Stimulated activated CD8-positive, alpha-beta memory T cell treated with anti-CD3 and anti-CD28 coated beads, Interleukin-12 subunit alpha, Interleukin-12 subunit beta, amount 100 ng/mL, for 4 hours (primary cell): Measurements from ENCODE around the gene MCRIP1.
A peak's percentile ranks its signal among the peaks of the same experiment; 100 is the strongest.
"Not testable (repeated sequence)": the region's sequence is repeated elsewhere in the genome, so short reads cannot be mapped to it uniquely, and the experiment has no call there.

Source experiments
- DNase-seq: peaks from one replicate; pipeline ENCODE4 v3.0.0-alpha.2; 2020; ENCODE audit warnings: low read depth

MCRIP1 gene

GRCh38 chr17:81840826-81841778 is 8.0 kb upstream of the MCRIP1 start:
- DNase-seq: no peak

GRCh38 chr17:81840059-81840458 is 7.0 kb upstream of the MCRIP1 start:
- not testable (repeated sequence) for DNase-seq

GRCh38 chr17:81839301-81839700 is 6.2 kb upstream of the MCRIP1 start:
- DNase-seq: no peak

GRCh38 chr17:81838753-81839255 is 5.7 kb upstream of the MCRIP1 start:
- DNase-seq: no peak

- no peak for DNase-seq
Observed at GRCh38 chr17:81837641-81838040, 4.5 kb upstream of the MCRIP1 start.

GRCh38 chr17:81834831-81835267 is 1.8 kb upstream of the MCRIP1 start, which contains the start of gene PPP1R27:
PPP1R27 (minus strand) TSS chr17:81835050; CDS start chr17:81834953, 97 bp downstream.
- no peak for DNase-seq

GRCh38 chr17:81833921-81834830 is 1.1 kb upstream of the MCRIP1 start:
- DNase-seq: no peak

- no peak for DNase-seq
Observed at GRCh38 chr17:81832608-81833159, 407 bp downstream of the MCRIP1 start.

- DNase-seq: peak; percentile 27
Observed at GRCh38 chr17:81831957-81832607, 1.0 kb downstream of the MCRIP1 start.

- DNase-seq: no peak
Observed at GRCh38 chr17:81831563-81831956, 1.5 kb downstream of the MCRIP1 start.

GRCh38 chr17:81829858-81830257 is 3.2 kb downstream of the MCRIP1 start:
- no peak for DNase-seq

GRCh38 chr17:81828656-81829055 is 4.4 kb downstream of the MCRIP1 start:
- no peak for DNase-seq

- DNase-seq: no peak
Observed at GRCh38 chr17:81825841-81826466, 7.1 kb downstream of the MCRIP1 start.

- no peak for DNase-seq
Observed at GRCh38 chr17:81824595-81824994, 8.5 kb downstream of the MCRIP1 start.

- no peak for DNase-seq
Observed at GRCh38 chr17:81823820-81824550, 9.1 kb downstream of the MCRIP1 start.

- DNase-seq: no peak
Observed at GRCh38 chr17:81822996-81823819, 9.9 kb downstream of the MCRIP1 start.

GRCh38 chr17:81822312-81822637 is 10.8 kb downstream of the MCRIP1 start:
- no peak for DNase-seq

GRCh38 chr17:81821603-81822311 is 11.3 kb downstream of the MCRIP1 start:
- DNase-seq: no peak

GRCh38 chr17:81821147-81821546 is 11.9 kb downstream of the MCRIP1 start:
- no peak for DNase-seq
